Sigmoid colon (tissue), 7 donors: Measurements from ENCODE around the gene NR1D1. TPM values are rescaled to one million over a fixed set of nuclear protein-coding genes. Genes with fewer than 3 reads are reported as not detected.

Experiments
- DNase-seq: peaks from one replicate; pipeline ENCODE4 v3.0.0-alpha.2; 2019
- H3K27ac ChIP-seq, 4 donors: fragments of 200-600 bp; sonication (generic); one replicate each; pipeline ENCODE4 v1.5.1; 2016 to 2019; ENCODE audit warnings: mild to moderate bottlenecking in 1 of 4
- H3K27me3 ChIP-seq, 3 donors: fragments of 200-600 bp; sonication (generic); one replicate each; pipeline ENCODE4 v1.5.1; 2019; ENCODE audit warnings: mild to moderate bottlenecking in 1 of 3
- H3K36me3 ChIP-seq, 4 donors: fragments of 200-600 bp; sonication (generic); one replicate each; pipeline ENCODE4 v1.5.1; 2016 to 2019
- H3K4me1 ChIP-seq, 4 donors: fragments of 200-600 bp; sonication (generic); one replicate each; pipeline ENCODE4 v1.5.1; 2017 to 2019
- H3K4me3 ChIP-seq, 4 donors: fragments of 200-600 bp; sonication (generic); one replicate each; pipeline ENCODE4 v1.5.1; 2017 to 2019; ENCODE audit warnings: mild to moderate bottlenecking in 2 of 4, moderate library complexity in 1 of 4
- H3K9me3 ChIP-seq, 4 donors: fragments of 200-600 bp in 3 of 4; sonication (generic) in 3 of 4; one replicate each; pipeline versions ENCODE4 v1.5.1 to v1.6.1; 2013 to 2019
- EP300 ChIP-seq, 4 donors: sonication (generic); formaldehyde crosslinking; IDR thresholded peaks; one replicate each; pipeline ENCODE4 v1.6.1; 2017; ENCODE audit warnings: antibody characterized with exemption in 4 of 4
- POLR2A ChIP-seq, 2 donors: fragments of 450-650 bp; IDR thresholded peaks; one replicate each; pipeline ENCODE4 v1.6.1; 2016; ENCODE audit warnings: antibody characterized with exemption in 2 of 2, mild to moderate bottlenecking in 2 of 2, moderate library complexity in 2 of 2
- POLR2AphosphoS5 ChIP-seq, 4 donors: sonication (generic); formaldehyde crosslinking; IDR thresholded peaks; one replicate each; pipeline ENCODE4 v1.6.1; 2017; ENCODE audit warnings: antibody characterized with exemption in 4 of 4
- WGBS, 2 donors: extraction: QIAGEN DNeasy Blood & Tissue Kit; methylation state at CpG; one replicate each; pipeline ENCODE4 v1.1.7; 2013; 5-methylcytosine and 5-hydroxymethylcytosine counted together
- intact Hi-C: fragments of 100-400 bp; cut with DNase I; formaldehyde crosslinking; loops from one replicate; pipeline ENCODE4 v1.15.1; 2023
- polyA plus RNA-seq, 3 donors: library from polyadenylated mRNA; stranded (reverse); fragments of 200-250 nt; gene quantifications; one replicate each; pipeline ENCODE4 v1.2.3, GENCODE V29; 2013
- total RNA-seq, 4 donors: library from RNA; depleted of rRNA; stranded (reverse); fragments of >200 nt; gene quantifications; one replicate each; pipeline ENCODE4 v1.1.0, GENCODE V29; 2016
- TF ChIP-seq, protein P1 (sequence below), 4 experiments: fragments of 450-650 bp in 3 of 4; fragments of 200-600 bp in 1 of 4; IDR thresholded peaks; one replicate each; pipeline ENCODE4 v1.5.1; 2016 to 2019; ENCODE audit warnings: antibody characterized with exemption in 4 of 4, mild to moderate bottlenecking in 3 of 4, moderate library complexity in 2 of 4
- donor health status: healthy with polysubstance abuse.
- donor health status: Bipolar disorder and iron deficiency.
- donor health status: healthy.

NR1D1 gene
- total and polyA plus RNA-seq, 7 donors: 4.1 to 12.8 (median 11.4) TPM

DNA sequence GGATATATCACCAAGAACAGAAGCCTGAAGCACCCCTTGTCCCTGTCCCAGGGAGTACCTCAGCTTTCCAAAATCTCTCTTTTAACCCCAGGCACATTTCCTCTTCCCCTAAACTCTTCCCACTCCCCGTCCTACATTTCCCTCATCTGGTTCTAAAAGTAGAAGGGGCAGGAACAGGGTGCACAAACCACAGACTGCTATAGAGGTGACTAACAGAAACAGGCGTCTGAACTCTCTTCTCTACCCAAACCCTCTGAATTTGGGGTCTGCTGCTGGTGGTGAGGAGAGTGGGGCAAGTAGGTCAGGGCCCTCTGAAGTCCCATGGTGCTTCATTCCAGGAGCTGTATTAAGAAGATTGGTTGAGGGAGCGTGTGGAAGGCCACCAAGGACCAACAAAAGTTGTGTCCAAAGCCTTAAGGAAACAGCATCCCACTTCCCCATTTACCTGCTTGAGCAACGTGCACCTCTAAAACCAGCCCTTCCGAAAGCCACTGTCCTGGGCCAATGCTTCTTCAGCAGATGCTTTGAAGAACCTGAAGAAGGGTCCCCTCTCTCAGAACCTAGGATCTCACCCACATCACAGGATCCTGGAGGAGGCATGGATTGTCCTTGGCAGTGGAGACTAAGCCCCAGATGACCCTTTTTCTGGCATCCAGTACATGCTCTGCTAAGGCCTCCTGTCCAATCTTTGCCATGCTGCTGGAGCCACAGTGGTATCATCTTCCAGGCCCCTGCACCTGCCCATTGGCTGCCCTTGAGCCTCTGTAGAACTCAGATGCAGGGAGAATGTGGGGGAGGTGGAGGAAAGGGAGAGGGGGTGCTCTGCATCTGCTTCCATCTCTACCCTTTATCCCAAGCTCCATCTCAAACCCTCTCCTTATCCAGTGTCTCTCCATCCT, 5.7 kb upstream of the NR1D1 start:
- H3K27me3 ChIP-seq: no peaks in the 10 kb centered on the region
- H3K9me3 ChIP-seq: no peaks in the 10 kb centered on the region
- DNase-seq: no peak
- H3K4me3 ChIP-seq: no peak overlapping the region
- intact Hi-C loops: no loop called here
- 68 to 87% methylated on average over 5 of the region's 5 CpGs for WGBS, 2 donors
- peak overlapping the region; percentile 97 to 100 (median 98) for H3K27ac ChIP-seq
- peaks cover 0 to 99% (median 98%) of the 10 kb centered on the region in 4 donors for H3K4me1 ChIP-seq
- H3K36me3 ChIP-seq: no peaks in the 10 kb centered on the region
- TF ChIP-seq, protein P1, sequence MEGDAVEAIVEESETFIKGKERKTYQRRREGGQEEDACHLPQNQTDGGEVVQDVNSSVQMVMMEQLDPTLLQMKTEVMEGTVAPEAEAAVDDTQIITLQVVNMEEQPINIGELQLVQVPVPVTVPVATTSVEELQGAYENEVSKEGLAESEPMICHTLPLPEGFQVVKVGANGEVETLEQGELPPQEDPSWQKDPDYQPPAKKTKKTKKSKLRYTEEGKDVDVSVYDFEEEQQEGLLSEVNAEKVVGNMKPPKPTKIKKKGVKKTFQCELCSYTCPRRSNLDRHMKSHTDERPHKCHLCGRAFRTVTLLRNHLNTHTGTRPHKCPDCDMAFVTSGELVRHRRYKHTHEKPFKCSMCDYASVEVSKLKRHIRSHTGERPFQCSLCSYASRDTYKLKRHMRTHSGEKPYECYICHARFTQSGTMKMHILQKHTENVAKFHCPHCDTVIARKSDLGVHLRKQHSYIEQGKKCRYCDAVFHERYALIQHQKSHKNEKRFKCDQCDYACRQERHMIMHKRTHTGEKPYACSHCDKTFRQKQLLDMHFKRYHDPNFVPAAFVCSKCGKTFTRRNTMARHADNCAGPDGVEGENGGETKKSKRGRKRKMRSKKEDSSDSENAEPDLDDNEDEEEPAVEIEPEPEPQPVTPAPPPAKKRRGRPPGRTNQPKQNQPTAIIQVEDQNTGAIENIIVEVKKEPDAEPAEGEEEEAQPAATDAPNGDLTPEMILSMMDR (IDR thresholded peaks at IDR 0.05): no peak
- TF ChIP-seq EP300 (IDR thresholded peaks at IDR 0.05): no peak
- TF ChIP-seq POLR2AphosphoS5 (IDR thresholded peaks at IDR 0.05): no peak
- no peak for TF ChIP-seq POLR2A (IDR thresholded peaks at IDR 0.05)

DNA sequence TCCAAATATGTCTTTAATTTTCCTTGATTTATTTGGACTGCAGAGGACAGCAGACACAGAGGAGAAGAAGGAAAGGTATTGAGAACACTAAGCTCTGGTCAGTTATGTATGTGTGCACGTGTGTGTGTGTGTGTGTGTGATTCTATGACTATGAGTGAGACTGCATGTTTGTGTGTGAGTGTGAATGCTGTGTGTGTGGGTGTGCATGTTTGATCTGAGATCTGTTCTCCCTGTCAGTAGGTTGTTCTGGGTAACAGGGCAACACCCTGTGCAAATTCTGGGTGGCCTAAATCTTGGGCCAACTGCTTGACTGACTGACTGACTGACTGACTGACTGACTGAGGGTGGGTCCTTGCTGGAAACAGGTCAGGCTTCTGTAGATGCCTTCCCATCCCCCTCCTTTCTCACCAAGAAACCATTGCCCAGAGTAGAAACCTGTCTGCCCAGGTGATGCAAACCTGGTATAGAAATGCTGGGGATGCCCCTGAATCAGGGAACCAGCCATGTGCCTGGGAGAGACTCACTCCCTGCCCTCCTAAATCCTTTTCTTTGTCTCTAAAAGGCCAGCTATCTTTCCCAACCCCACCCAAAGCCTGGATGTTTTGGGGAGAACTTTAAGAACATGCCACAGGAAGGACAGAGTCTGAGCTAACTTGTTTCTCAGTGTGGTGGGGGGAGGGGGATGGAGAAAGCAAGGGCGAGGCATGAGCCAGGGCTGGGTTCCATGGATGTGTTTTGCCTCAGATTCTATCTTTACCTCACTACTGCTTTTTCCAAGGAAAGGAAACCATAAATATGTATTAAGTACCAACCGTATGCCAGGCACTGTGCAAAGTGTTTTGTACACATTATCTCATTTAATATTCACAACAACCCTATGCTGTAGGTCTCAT, 4.5 kb upstream of the NR1D1 start:
- intact Hi-C loops: loop anchor here (5.0 kb wide), 1 partner anchor 237 kb away; no protein-coding TSS in a partner anchor
- H3K4me1 ChIP-seq: peaks cover 0 to 91% (median 89%) of the 10 kb centered on the region in 4 donors
- H3K36me3 ChIP-seq: no peaks in the 10 kb centered on the region
- peak overlapping the region; percentile 97 to 100 (median 98) for H3K27ac ChIP-seq
- no peak for TF ChIP-seq POLR2A (IDR thresholded peaks at IDR 0.05)
- TF ChIP-seq, protein P1 (IDR thresholded peaks at IDR 0.05): no peak
- DNase-seq: no peak
- H3K9me3 ChIP-seq: no peaks in the 10 kb centered on the region
- H3K4me3 ChIP-seq: peak overlapping the region in 1 of 4 donors; percentile 23
- WGBS, 2 donors: 51 to 61% methylated on average over 3 of the region's 3 CpGs
- no peaks in the 10 kb centered on the region for H3K27me3 ChIP-seq

DNA sequence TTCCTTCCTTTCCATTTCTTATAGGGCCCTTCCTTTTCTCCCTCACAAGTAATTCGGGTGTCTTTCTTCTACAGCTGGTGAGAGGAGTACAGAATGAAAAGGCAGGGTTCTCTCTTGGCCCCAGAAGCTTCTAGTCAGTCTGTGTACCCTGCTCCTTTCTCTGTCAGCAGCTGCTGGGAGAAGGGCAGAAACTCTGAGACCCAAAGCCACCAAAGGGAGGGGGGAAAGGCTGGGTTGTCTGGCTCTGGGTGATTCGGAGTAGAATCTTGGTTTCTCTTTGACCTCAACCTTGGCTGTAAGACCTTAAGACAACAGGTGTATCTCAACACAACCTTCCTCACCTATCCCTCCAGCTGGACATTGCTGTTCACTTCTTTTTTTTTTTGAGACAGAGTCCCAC, 3.3 kb upstream of the NR1D1 start:
- Histone ChIP-seq H3K4me1 (peaks cover 0 to 80% (median 78%) of the 10 kb centered on the region in 4 donors), H3K27ac (peak overlapping the region; percentile 97 to 100 (median 98)), H3K9me3 (no peaks in the 10 kb centered on the region), H3K4me3 (no peak overlapping the region), H3K27me3 (no peaks in the 10 kb centered on the region), H3K36me3 (no peaks in the 10 kb centered on the region)
- intact Hi-C loops: loop anchor here (5.0 kb wide), 1 partner anchor 239 kb away; no protein-coding TSS in a partner anchor
- TF ChIP-seq POLR2A (IDR thresholded peaks at IDR 0.05): no peak
- TF ChIP-seq EP300 (IDR thresholded peaks at IDR 0.05): no peak
- TF ChIP-seq, protein P1 (IDR thresholded peaks at IDR 0.05): no peak
- TF ChIP-seq POLR2AphosphoS5 (IDR thresholded peaks at IDR 0.05): no peak
- WGBS, 2 donors: 10 to 36% methylated on average over 2 of the region's 2 CpGs
- no peak for DNase-seq

DNA sequence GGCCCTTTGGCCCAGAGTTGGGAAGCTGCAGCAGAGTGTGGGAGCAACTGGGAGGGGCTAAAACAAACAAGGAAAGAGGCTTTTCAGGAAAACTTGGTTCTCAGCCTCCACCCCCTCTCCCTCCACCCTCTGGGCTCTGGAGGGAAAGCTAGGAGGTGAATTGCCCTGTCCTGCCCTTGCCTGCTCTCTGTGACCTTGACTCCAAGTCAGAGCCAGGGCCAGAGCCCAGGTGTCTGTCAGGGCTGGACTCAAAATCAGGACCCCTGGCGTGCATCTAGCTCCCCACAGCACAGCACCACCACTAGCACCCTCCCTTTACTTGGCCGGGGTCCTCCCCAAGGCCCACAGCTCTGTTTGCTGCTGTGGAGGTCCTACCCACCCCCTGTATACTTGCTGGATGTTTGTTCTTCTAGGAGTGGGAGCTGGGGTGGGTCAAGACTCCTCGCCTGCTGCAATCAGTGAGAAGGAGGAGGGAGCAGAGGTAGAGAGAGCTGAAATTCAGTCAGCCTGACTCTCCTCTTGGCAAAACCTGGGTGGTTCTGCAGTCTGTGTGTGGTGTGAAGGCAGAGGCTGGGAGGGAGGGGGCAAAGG, 2.8 kb upstream of the NR1D1 start:
- TF ChIP-seq POLR2AphosphoS5 (IDR thresholded peaks at IDR 0.05): no peak
- TF ChIP-seq, protein P1 (IDR thresholded peaks at IDR 0.05): no peak
- no peak for TF ChIP-seq POLR2A (IDR thresholded peaks at IDR 0.05)
- TF ChIP-seq EP300 (IDR thresholded peaks at IDR 0.05): no peak
- peaks cover 0 to 80% (median 79%) of the 10 kb centered on the region in 4 donors for H3K4me1 ChIP-seq
- H3K27me3 ChIP-seq: no peaks in the 10 kb centered on the region
- 15 to 52% methylated on average over 3 of the region's 3 CpGs for WGBS, 2 donors
- H3K4me3 ChIP-seq: no peak overlapping the region
- DNase-seq: no peak
- intact Hi-C loops: loop anchor here (5.0 kb wide), 1 partner anchor 239 kb away; no protein-coding TSS in a partner anchor
- H3K9me3 ChIP-seq: no peaks in the 10 kb centered on the region
- H3K36me3 ChIP-seq: no peaks in the 10 kb centered on the region
- peak overlapping the region; percentile 97 to 100 (median 98) for H3K27ac ChIP-seq
